NOMO-1 treated with dmso at 0.1 percent for 144 hours (cell line): ENCODE measurements around the gene SCN11A.
A peak's percentile ranks its signal among the peaks of the same experiment; 100 is the strongest.

Experiments
- DNase-seq: peaks from one replicate; lab custom pipeline; 2025; ENCODE audit not compliant: unreplicated experiment; lab: John Stamatoyannopoulos, UW

The SCN11A gene

GRCh38 chr3:39011191-39011736 is 40.5 kb downstream of the SCN11A start:
- peak; percentile 13 for DNase-seq

GRCh38 chr3:39005295-39005694 is 46.4 kb downstream of the SCN11A start:
- DNase-seq, result no peak
